ENCODE measurements around the gene FRK. TPM values are rescaled to one million over a fixed set of nuclear protein-coding genes. Genes with fewer than 3 reads are reported as not detected.
"Not testable (repeated sequence)": the region's sequence is repeated elsewhere in the genome, so short reads cannot be mapped to it uniquely, and the experiment has no call there.

FRK gene
- total RNA-seq, 2 donors from 2014 or later, result 0.05 to 0.06 TPM

DNA sequence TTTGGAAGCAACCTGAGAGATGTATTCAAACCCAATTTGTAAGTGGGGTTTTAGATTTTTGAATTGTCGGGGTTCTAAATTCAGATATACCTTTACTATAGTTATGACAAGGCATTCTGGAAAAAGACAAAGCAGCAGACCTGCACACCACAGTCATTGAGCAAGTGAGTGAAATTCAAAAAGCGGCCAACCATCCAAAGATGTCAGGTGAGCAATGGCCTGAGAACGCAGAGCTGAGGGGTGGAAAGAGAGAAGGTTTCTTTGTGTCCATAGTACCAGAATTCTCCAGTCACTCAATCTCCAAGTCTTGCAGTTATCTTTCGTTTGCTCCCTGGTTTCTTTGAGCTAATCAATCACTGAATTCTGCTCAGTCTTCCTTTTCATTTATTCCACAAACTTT, 1.8 kb upstream of the FRK start:
- Mint-ChIP-seq H3K9me3 (no peaks in the 10 kb centered on the region), H3K27ac (no peak overlapping the region), H3K36me3 (ENCODE audit: low read depth) (no peaks in the 10 kb centered on the region), H3K4me1 (no peaks in the 10 kb centered on the region), H3K4me3 (no peak overlapping the region), H3K27me3 (peaks cover 11% of the 10 kb centered on the region)
- no peak for ATAC-seq (replicated peaks)

DNA sequence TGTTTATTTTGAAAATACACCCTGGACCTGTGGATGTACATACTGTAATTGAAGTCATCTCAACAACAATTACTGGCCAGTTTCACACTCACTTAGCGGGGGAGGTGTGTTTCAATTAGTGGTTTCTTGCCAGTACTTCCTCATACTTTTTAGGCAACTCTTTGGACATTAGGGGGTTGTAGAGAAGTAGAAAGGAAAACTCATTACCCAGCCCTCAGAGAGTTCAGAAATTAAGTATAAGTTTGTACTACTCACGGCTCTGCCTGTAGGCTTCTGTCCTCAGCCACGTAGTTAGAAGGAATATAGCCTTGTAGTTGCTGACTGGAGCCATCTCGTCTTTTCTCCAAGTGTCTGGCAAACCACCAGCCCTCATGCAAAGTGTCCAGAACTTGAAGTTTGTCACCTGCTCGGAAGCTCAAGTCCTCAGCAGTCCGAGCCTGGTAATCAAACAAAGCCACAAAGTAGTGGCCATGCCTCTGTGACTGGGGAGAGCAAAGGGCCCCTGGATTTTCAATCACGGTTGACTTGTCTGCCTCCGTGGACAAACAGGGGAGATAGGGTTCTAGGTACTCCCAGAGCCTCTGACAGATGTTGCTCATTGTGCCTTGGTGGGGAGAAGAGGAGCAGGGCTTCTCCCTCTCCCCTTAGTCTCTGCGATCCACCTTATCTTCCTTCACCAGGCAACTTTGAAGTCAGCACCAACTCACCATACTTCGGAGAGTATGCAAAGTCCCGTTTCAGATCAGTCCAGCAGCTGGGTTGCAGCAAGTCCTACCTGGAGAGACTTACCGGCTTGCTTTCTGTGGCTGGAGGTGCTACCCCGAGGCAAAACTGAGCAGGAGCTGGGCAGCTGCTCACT, 749 bp downstream of the FRK start:
- Mint-ChIP-seq H3K4me1 (no peaks in the 10 kb centered on the region), H3K27ac (no peak overlapping the region), H3K27me3 (peaks cover 8% of the 10 kb centered on the region), H3K4me3 (no peak overlapping the region), H3K9me3 (no peaks in the 10 kb centered on the region), H3K36me3 (ENCODE audit: low read depth) (no peaks in the 10 kb centered on the region)
- ATAC-seq (replicated peaks), result no peak

DNA sequence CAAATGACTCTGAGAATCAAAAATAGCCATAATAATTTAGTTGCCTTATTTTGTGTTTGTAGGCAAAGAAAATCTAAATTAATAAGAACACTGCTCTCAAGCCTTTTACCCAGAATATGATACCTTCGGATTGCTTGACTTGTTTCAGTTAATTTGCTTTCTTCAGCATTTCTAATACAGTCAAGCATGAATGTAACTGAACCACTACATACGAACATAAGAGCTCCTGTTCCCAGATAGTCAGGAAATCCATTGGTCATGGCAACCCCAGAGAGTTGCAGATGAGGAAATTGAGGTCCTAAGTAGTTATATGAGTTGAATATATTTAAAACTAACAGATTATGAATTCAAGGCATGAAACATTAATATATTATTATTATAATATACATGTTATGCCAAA, 2.9 kb downstream of the FRK start:
- Mint-ChIP-seq H3K4me1 (no peaks in the 10 kb centered on the region), H3K4me3 (no peak overlapping the region), H3K27me3 (peaks cover 4% of the 10 kb centered on the region), H3K9me3 (no peaks in the 10 kb centered on the region), H3K36me3 (ENCODE audit: low read depth) (no peaks in the 10 kb centered on the region), H3K27ac (no peak overlapping the region)
- ATAC-seq (replicated peaks), result no peak

DNA sequence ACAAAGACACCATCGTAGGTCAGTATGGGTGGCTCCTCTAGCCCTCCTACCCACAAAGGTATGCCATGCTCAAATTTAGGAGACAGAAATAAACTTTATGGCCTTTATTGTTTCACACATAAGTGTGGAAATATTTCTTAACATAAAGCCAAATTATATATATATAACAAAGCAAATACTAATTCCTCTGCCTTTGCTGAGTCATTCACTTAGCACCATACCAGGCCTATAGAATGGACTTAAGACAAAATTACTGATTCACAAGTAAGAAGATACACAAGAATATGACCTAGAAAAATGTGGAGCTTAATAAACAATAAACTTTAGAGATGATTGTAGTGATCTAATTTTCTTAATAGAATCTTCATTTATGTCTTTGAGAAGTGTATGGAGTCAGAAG, 5.2 kb downstream of the FRK start:
- no peaks in the 10 kb centered on the region for H3K9me3 Mint-ChIP-seq
- H3K4me3 Mint-ChIP-seq, result no peak overlapping the region
- H3K4me1 Mint-ChIP-seq, result no peaks in the 10 kb centered on the region
- H3K36me3 Mint-ChIP-seq (ENCODE audit: low read depth), result no peaks in the 10 kb centered on the region
- H3K27me3 Mint-ChIP-seq, result peaks cover 5% of the 10 kb centered on the region
- no peak for ATAC-seq (replicated peaks)
- H3K27ac Mint-ChIP-seq, result no peak overlapping the region

GRCh38 chr6:116051244-116051643, 9.4 kb downstream of the FRK start:
- no peaks in the 10 kb centered on the region for H3K9me3 Mint-ChIP-seq
- no peak overlapping the region for H3K4me3 Mint-ChIP-seq
- ATAC-seq (replicated peaks), result no peak
- no peaks in the 10 kb centered on the region for H3K4me1 Mint-ChIP-seq
- no peak overlapping the region for H3K27ac Mint-ChIP-seq
- H3K36me3 Mint-ChIP-seq (ENCODE audit: low read depth), result no peaks in the 10 kb centered on the region
- peaks cover 19% of the 10 kb centered on the region for H3K27me3 Mint-ChIP-seq

DNA sequence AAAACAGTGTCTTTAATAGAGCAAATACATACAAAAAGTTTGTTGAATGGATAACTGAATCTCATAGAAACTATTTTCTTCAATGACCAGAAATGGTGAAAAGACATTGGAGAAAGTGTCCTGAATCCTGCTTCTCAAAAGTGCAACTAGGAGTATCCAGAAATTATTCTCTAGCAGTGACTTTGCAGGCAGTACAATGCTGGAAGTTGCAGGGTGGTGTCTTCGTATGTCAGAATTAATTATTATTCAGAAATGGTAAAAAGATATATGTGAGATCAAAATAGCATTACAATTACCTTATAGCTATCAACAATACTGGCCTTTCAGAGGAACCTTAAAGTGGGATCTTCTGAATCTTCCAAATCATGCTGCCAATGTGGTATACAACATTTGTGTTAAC, 10.0 kb downstream of the FRK start:
- no peak overlapping the region for H3K4me3 Mint-ChIP-seq
- ATAC-seq (replicated peaks), result no peak

DNA sequence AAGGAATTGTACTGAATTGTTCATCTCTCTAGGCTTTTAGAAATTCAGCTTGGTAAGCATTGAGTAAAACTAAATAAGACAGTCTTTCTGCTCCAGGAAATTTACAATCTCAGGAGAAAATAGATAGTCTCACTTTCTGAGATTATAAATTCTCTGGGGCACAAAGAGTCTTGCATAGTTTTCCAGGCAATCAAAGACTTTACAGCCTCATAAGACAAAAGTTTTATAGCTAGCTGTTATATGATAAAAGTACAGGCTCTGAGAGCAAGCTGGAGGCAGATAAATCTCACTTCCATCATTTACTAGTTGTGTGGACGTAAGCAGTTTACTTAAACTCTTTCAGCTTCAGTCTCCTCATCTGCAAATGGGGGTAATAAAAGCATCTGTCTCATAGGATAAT, 11.4 kb downstream of the FRK start:
- H3K27ac Mint-ChIP-seq, result no peak overlapping the region
- peaks cover 19% of the 10 kb centered on the region for H3K27me3 Mint-ChIP-seq
- H3K4me3 Mint-ChIP-seq, result no peak overlapping the region
- H3K9me3 Mint-ChIP-seq, result no peaks in the 10 kb centered on the region
- ATAC-seq (replicated peaks), result no peak
- no peaks in the 10 kb centered on the region for H3K4me1 Mint-ChIP-seq
- H3K36me3 Mint-ChIP-seq (ENCODE audit: low read depth), result no peaks in the 10 kb centered on the region

More for the DNA sequence above, 10.0 kb downstream of the FRK start:
- H3K27me3 Mint-ChIP-seq, result peaks cover 19% of the 10 kb centered on the region
- H3K27ac Mint-ChIP-seq, result no peak overlapping the region
- H3K4me1 Mint-ChIP-seq, result no peaks in the 10 kb centered on the region
- H3K9me3 Mint-ChIP-seq, result no peaks in the 10 kb centered on the region
- no peaks in the 10 kb centered on the region for H3K36me3 Mint-ChIP-seq (ENCODE audit: low read depth)

DNA sequence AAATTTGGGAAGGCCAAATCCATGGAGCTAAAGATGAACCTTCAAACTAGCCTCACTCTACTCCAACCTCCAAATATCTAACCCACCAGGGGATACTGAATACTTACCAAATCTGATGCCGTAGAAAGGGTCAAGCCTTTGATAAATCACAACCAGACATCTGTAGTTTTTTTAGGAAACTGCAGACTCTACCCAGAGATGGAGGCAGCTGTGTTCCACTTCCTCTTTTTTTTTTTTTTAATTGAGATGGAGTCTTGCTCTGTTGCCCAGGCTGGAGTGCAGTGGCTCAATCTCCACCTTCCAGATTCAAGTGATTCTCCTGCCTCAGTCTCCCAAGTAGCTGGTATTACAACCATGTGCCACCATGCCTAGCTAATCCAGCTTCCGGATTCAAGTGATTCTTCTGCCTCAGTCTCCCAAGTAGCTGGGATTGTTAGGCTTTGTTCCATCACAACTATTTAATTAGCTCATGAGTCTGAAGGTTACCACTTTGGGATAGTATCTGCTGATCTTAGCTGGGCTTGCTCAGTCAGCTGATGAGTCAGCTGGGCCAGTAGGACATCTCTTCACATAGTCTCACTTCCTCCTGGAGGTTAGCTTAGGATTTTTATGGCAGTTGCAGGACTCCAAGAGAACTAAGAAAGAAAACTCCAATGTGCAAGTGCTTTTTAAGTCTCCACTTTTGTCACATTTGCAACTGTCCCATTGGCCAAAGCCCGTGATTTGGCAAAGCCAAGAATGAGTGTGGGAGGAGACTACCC, 13.3 kb downstream of the FRK start:
- Mint-ChIP-seq H3K4me3 (no peak overlapping the region), H3K27me3 (peaks cover 20% of the 10 kb centered on the region), H3K27ac (no peak overlapping the region), H3K9me3 (no peaks in the 10 kb centered on the region), H3K36me3 (ENCODE audit: low read depth) (no peaks in the 10 kb centered on the region), H3K4me1 (no peaks in the 10 kb centered on the region)
- no peak for ATAC-seq (replicated peaks)

DNA sequence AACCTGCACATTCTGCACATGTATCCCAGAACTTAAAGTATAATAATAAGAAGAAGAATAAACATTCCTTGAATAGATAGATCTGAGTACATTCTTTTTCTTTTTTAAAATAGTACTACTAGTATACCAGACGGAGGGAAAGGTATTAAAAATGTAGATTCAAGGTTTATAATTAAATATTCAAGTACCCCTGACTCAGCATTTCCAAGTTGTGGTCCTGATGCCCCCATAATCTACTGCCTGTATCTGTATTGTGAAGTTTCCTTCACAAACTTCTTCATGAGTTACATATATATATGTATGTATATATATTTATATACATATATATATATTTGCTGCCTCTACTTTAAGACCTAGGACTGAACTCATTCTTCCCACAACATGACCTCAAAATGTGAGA, 14.0 kb downstream of the FRK start:
- H3K4me3 Mint-ChIP-seq, result no peak overlapping the region
- peaks cover 19% of the 10 kb centered on the region for H3K27me3 Mint-ChIP-seq
- no peak overlapping the region for H3K27ac Mint-ChIP-seq
- H3K36me3 Mint-ChIP-seq (ENCODE audit: low read depth), result no peaks in the 10 kb centered on the region
- no peaks in the 10 kb centered on the region for H3K9me3 Mint-ChIP-seq
- no peak for ATAC-seq (replicated peaks)
- no peaks in the 10 kb centered on the region for H3K4me1 Mint-ChIP-seq

- not testable (repeated sequence) for H3K36me3 Mint-ChIP-seq (ENCODE audit: low read depth); H3K4me3 Mint-ChIP-seq; H3K27ac Mint-ChIP-seq; H3K9me3 Mint-ChIP-seq; ATAC-seq (replicated peaks); H3K4me1 Mint-ChIP-seq
- H3K27me3 Mint-ChIP-seq, result peaks cover 22% of the 10 kb centered on the region
Observed at GRCh38 chr6:116046272-116046671, 14.4 kb downstream of the FRK start.

DNA sequence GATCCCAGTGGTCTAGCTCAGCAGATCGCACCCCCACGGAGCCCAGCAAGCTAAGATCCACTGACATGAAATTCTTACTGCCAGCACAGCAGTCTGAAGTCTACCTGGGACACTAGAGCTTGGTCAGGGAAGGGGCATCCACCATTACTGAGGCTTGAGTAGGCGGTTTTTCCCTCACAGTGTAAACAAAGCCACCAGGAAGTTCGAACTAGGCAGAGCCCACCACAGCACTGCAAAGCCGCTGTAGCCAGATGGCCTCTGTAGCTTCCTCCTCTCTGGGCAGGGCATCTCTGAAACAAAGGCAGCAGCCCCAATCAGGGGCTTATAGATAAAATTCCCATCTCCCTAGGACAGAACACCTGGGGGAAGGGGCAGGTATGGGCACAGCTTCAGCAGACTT, 18.8 kb downstream of the FRK start:
- ATAC-seq (replicated peaks), result no peak
- Mint-ChIP-seq H3K27me3 (peaks cover 6% of the 10 kb centered on the region), H3K4me3 (no peak overlapping the region), H3K36me3 (ENCODE audit: low read depth) (no peaks in the 10 kb centered on the region), H3K9me3 (no peaks in the 10 kb centered on the region), H3K4me1 (no peaks in the 10 kb centered on the region), H3K27ac (no peak overlapping the region)

DNA sequence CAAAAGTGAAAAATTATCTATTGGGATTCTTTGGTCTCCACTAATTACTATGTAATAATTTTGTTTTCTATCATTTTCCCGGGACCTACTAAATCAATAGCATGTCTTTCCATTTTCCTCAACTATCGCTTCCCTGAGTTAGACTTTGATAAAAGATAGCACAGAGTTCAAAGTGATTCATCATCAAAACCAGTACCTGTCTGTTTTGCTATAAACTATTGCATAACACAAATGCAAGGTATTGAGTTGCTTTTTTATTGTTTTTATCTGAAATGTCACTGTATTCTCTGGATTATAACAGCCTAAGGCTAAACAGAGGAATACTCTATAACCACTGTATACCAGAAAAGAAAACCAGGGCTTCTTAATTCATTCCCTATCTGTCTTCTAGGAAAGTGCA, 19.7 kb downstream of the FRK start:
- Mint-ChIP-seq H3K4me3 (no peak overlapping the region), H3K27me3 (peaks cover 6% of the 10 kb centered on the region), H3K9me3 (no peaks in the 10 kb centered on the region), H3K36me3 (ENCODE audit: low read depth) (no peaks in the 10 kb centered on the region), H3K27ac (no peak overlapping the region), H3K4me1 (no peaks in the 10 kb centered on the region)
- no peak for ATAC-seq (replicated peaks)

GRCh38 chr6:116036885-116037284, 23.8 kb downstream of the FRK start:
- no peak for ATAC-seq (replicated peaks)
- no peak overlapping the region for H3K4me3 Mint-ChIP-seq

DNA sequence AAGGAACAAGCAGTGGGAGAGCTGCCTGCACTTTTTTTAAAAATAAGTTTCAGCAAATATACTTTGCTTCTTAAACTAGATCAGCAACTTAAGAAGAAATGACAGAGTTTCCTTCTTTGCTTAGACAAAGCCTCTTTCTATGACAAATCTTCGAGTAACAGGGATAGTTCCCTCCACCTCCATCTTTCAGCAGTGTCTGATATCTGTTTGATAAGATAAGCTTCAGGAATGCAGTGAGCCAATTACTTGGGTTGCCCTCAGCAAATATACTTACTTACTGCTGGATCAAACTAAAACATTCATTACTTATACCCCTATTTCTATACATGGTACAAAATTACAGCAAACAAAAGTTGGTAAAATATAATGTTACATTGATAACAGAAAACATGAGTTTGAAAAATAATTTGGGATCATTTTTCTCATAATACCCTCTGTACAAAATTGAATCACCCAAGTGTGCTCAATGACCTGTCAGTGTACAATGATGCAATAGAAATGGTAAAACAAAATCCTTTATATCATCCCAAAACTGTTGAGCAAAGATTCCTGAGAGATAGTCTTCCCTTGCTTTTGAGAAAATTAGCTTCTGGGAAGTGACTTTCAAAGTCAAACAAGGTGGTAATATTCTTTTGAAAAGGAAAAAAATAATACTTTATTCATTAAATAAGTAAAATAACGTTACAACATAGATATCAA, 24.5 kb downstream of the FRK start:
- no peak for ATAC-seq (replicated peaks)
- Mint-ChIP-seq H3K4me3 (no peak overlapping the region), H3K9me3 (no peaks in the 10 kb centered on the region), H3K4me1 (no peaks in the 10 kb centered on the region), H3K27ac (no peak overlapping the region), H3K27me3 (no peaks in the 10 kb centered on the region), H3K36me3 (ENCODE audit: low read depth) (no peaks in the 10 kb centered on the region)

More at GRCh38 chr6:116036885-116037284, 23.8 kb downstream of the FRK start:
- Mint-ChIP-seq H3K9me3 (no peaks in the 10 kb centered on the region), H3K27ac (no peak overlapping the region), H3K4me1 (no peaks in the 10 kb centered on the region), H3K27me3 (peaks cover 3% of the 10 kb centered on the region), H3K36me3 (ENCODE audit: low read depth) (no peaks in the 10 kb centered on the region)

- H3K9me3 Mint-ChIP-seq, result no peaks in the 10 kb centered on the region
- no peaks in the 10 kb centered on the region for H3K36me3 Mint-ChIP-seq (ENCODE audit: low read depth)
- H3K27me3 Mint-ChIP-seq, result no peaks in the 10 kb centered on the region
- ATAC-seq (replicated peaks), result no peak
- H3K27ac Mint-ChIP-seq, result no peak overlapping the region
- H3K4me1 Mint-ChIP-seq, result no peaks in the 10 kb centered on the region
- H3K4me3 Mint-ChIP-seq, result no peak overlapping the region
Observed at GRCh38 chr6:116035616-116036015, 25.1 kb downstream of the FRK start.

All from activated T-helper 17 cell treated with anti-CD3 and anti-CD28 coated beads, Interleukin-2, amount 50 U/mL, for 72 hours (primary cell).